ENCODE measurements around the gene ADGRG6.

The ADGRG6 gene

DNA sequence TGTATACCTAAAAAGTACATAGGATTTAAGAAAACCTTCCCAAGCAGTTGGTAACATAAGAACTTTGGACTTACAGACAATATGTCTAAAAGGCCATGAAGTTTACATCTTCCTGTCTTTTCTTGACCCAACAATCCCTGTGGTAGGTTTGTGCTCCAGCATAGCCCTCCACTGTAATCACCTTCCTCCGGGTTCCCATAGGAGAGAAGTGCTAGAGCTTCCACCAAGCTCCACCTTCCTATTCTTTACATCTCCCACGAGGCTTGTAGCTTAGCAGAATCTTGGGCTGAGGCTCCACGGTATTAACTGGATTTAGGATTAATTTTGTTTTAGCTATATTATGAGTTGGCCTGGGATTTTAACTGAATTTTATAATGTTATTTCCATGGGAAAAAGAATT, 23.3 kb downstream of the ADGRG6 start:
- Histone ChIP-seq H2AFZ (ENCODE audit: low read length) (no peak overlapping the region), H4K20me1 (ENCODE audit: insufficient read depth, low read length, poor library complexity, severe bottlenecking) (no peaks in the 10 kb centered on the region), H3K4me3 (ENCODE audit: low read length, poor library complexity, severe bottlenecking) (no peak overlapping the region), H3K4me1 (ENCODE audit: insufficient read depth, low read length, poor library complexity, severe bottlenecking) (no peaks in the 10 kb centered on the region), H3K79me2 (ENCODE audit: insufficient read depth, low read length) (no peaks in the 10 kb centered on the region), H3K27me3 (ENCODE audit: insufficient read depth, low read length, poor library complexity, severe bottlenecking) (no peaks in the 10 kb centered on the region), H3F3A (ENCODE audit: low read depth) (no peaks in the 10 kb centered on the region), H3K9ac (ENCODE audit: low read depth, low read length, poor library complexity, severe bottlenecking) (no peak overlapping the region), H3K9me2 (replicated peaks; ENCODE audit: low read depth, low read length) (no peaks in the 10 kb centered on the region), H3K4me2 (ENCODE audit: low read depth, low read length, poor library complexity, severe bottlenecking) (no peak overlapping the region), H3K36me3 (ENCODE audit: insufficient read depth, low read length) (no peaks in the 10 kb centered on the region), H3K9me3 (ENCODE audit: insufficient read depth, low read depth, low read length) (no peaks in the 10 kb centered on the region)
- TF ChIP-seq, protein P1, sequence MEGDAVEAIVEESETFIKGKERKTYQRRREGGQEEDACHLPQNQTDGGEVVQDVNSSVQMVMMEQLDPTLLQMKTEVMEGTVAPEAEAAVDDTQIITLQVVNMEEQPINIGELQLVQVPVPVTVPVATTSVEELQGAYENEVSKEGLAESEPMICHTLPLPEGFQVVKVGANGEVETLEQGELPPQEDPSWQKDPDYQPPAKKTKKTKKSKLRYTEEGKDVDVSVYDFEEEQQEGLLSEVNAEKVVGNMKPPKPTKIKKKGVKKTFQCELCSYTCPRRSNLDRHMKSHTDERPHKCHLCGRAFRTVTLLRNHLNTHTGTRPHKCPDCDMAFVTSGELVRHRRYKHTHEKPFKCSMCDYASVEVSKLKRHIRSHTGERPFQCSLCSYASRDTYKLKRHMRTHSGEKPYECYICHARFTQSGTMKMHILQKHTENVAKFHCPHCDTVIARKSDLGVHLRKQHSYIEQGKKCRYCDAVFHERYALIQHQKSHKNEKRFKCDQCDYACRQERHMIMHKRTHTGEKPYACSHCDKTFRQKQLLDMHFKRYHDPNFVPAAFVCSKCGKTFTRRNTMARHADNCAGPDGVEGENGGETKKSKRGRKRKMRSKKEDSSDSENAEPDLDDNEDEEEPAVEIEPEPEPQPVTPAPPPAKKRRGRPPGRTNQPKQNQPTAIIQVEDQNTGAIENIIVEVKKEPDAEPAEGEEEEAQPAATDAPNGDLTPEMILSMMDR (conservative IDR thresholded peaks at IDR 0.05; ENCODE audit: low read length) = no peak
- TF ChIP-seq EZH2phosphoT487 (IDR thresholded peaks at IDR 0.05; ENCODE audit: borderline replicate concordance) = no peak

DNA sequence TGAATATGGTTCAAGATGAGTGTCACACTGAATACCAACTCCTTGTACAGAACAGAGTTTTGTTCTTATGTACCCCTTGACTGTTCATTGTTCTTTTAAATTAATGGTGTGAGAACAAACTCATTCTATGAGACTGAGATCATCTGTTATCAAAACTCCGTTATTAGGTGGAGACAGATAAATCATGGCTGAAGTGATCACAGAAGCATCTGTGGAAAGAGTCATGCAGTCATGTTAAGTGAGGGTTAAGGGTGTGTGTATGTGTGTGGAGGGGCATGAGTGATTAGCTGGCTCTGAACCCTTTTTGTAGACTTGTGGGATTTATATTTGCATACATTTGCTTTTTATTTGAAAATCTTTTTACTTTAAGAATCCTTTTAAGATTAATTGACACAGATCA, 24.7 kb downstream of the ADGRG6 start:
- Histone ChIP-seq H3K27me3 (ENCODE audit: insufficient read depth, low read length, poor library complexity, severe bottlenecking) (no peaks in the 10 kb centered on the region), H3K79me2 (ENCODE audit: insufficient read depth, low read length) (no peaks in the 10 kb centered on the region), H3F3A (ENCODE audit: low read depth) (0 out of 2 replicates have a peak, but pooled peaks cover under 1% of the 10 kb centered on the region), H3K9me2 (replicated peaks; ENCODE audit: low read depth, low read length) (no peaks in the 10 kb centered on the region), H2AFZ (ENCODE audit: low read length) (no peak overlapping the region), H4K20me1 (ENCODE audit: insufficient read depth, low read length, poor library complexity, severe bottlenecking) (no peaks in the 10 kb centered on the region), H3K4me2 (ENCODE audit: low read depth, low read length, poor library complexity, severe bottlenecking) (no peak overlapping the region), H3K9me3 (ENCODE audit: insufficient read depth, low read depth, low read length) (no peaks in the 10 kb centered on the region), H3K4me3 (ENCODE audit: low read length, poor library complexity, severe bottlenecking) (no peak overlapping the region), H3K36me3 (ENCODE audit: insufficient read depth, low read length) (no peaks in the 10 kb centered on the region), H3K9ac (ENCODE audit: low read depth, low read length, poor library complexity, severe bottlenecking) (no peak overlapping the region), H3K4me1 (ENCODE audit: insufficient read depth, low read length, poor library complexity, severe bottlenecking) (peaks cover 9% of the 10 kb centered on the region)
- TF ChIP-seq, protein P1 (conservative IDR thresholded peaks at IDR 0.05; ENCODE audit: low read length) = no peak
- TF ChIP-seq EZH2phosphoT487 (IDR thresholded peaks at IDR 0.05; ENCODE audit: borderline replicate concordance) = no peak

DNA sequence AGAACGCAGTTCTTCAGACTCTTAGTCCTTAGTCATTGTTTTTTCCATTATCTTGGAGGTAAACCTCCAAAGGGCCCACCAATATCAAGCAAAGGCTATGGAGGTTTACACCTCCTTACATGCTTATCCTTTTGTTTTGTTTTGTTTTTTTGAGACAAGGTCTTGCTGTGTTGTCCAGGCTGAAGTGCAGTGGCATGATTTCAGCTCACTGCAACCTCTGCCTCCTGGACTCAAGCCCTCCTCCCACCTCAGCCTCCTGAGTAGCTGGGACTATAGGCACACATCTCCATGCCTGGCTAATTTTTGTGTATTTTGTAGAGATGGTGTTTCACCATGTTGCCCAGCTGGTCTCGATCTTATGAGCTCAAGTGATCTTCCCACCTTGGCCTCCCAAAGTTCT, 26.3 kb downstream of the ADGRG6 start:
- Histone ChIP-seq H3K79me2 (ENCODE audit: insufficient read depth, low read length) (no peaks in the 10 kb centered on the region), H3K9me2 (replicated peaks; ENCODE audit: low read depth, low read length) (no peaks in the 10 kb centered on the region)

More for the DNA sequence above, 26.3 kb downstream of the ADGRG6 start:
- no peaks in the 10 kb centered on the region for H3K9me3 ChIP-seq (ENCODE audit: insufficient read depth, low read depth, low read length)
- no peak overlapping the region for H2AFZ ChIP-seq (ENCODE audit: low read length)
- peaks cover 12% of the 10 kb centered on the region for H3K4me1 ChIP-seq (ENCODE audit: insufficient read depth, low read length, poor library complexity, severe bottlenecking)
- 0 out of 2 replicates have a peak, but pooled peaks cover 2% of the 10 kb centered on the region for H3F3A ChIP-seq (ENCODE audit: low read depth)
- no peak overlapping the region for H3K9ac ChIP-seq (ENCODE audit: low read depth, low read length, poor library complexity, severe bottlenecking)
- no peak overlapping the region for H3K4me2 ChIP-seq (ENCODE audit: low read depth, low read length, poor library complexity, severe bottlenecking)
- H3K4me3 ChIP-seq (ENCODE audit: low read length, poor library complexity, severe bottlenecking) = no peak overlapping the region
- no peak for TF ChIP-seq EZH2phosphoT487 (IDR thresholded peaks at IDR 0.05; ENCODE audit: borderline replicate concordance)
- TF ChIP-seq, protein P1 (conservative IDR thresholded peaks at IDR 0.05; ENCODE audit: low read length) = no peak
- no peaks in the 10 kb centered on the region for H3K36me3 ChIP-seq (ENCODE audit: insufficient read depth, low read length)
- H4K20me1 ChIP-seq (ENCODE audit: insufficient read depth, low read length, poor library complexity, severe bottlenecking) = no peaks in the 10 kb centered on the region
- no peaks in the 10 kb centered on the region for H3K27me3 ChIP-seq (ENCODE audit: insufficient read depth, low read length, poor library complexity, severe bottlenecking)
